HG03135 (cell line): Measurements from ENCODE around the gene TNNI2.
"Not testable (repeated sequence)": the region's sequence is repeated elsewhere in the genome, so short reads cannot be mapped to it uniquely, and the experiment has no call there.

ENCODE experiments used
- ATAC-seq: cut with Tn5 transposase; IDR thresholded peaks from one replicate; pipeline ENCODE4 v1.9.1; 2021; ENCODE audit warnings: mild to moderate bottlenecking, moderate library complexity; ENCODE audit not compliant: unreplicated experiment

Gene TNNI2

GRCh38 chr11:1883346-1884302, 44.8 kb downstream of the TNNI2 start:
- ATAC-seq: no peak

DNA sequence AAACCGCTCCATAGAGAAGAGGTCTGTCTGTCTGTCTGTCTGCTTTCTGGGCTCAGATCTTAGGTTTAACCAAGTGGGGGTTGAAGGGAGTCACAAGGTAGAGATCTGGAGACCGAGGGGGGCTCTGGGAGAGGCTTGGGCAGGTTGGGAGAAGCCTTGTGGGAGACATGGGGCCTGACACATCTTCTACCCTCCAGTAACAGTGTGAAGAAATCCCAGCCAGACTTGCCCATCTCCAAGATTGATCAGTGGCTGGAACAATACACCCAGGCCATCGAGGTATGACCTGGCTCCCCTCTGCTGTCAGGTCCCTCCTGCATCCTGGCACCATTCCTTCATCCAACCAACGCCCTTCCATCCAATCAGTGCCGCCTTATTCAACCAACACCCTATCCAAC, 45.5 kb downstream of the TNNI2 start:
- ATAC-seq: no peak

- ATAC-seq: not testable (repeated sequence)
Measured at GRCh38 chr11:1886551-1886950, 47.8 kb downstream of the TNNI2 start.

- ATAC-seq: no peak
Measured at GRCh38 chr11:1887451-1888346, 48.9 kb downstream of the TNNI2 start.

GRCh38 chr11:1888347-1888753, 49.6 kb downstream of the TNNI2 start:
- ATAC-seq: no peak

DNA sequence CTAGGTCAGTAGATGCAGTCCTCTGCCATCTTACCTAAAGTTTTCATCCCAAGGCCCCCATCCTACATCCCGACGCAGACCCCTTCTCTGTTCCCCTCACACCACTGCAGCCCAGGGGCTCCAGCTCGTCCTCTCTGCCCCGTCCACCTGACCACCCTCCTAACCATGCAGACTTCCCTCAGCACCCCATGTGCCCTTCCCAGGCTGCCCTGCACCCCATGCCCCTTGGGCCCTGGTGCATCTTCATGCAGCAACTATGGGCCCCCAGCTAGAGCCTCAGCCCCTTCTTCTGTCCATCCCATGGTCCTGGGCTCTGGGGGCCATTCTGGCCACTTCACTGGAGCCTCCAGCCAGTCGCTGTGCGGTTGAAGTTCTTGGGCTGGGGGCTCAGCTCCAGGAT, 50.0 kb downstream of the TNNI2 start:
- no peak for ATAC-seq

- ATAC-seq: no peak
Measured at GRCh38 chr11:1889224-1889930, 50.6 kb downstream of the TNNI2 start.

DNA sequence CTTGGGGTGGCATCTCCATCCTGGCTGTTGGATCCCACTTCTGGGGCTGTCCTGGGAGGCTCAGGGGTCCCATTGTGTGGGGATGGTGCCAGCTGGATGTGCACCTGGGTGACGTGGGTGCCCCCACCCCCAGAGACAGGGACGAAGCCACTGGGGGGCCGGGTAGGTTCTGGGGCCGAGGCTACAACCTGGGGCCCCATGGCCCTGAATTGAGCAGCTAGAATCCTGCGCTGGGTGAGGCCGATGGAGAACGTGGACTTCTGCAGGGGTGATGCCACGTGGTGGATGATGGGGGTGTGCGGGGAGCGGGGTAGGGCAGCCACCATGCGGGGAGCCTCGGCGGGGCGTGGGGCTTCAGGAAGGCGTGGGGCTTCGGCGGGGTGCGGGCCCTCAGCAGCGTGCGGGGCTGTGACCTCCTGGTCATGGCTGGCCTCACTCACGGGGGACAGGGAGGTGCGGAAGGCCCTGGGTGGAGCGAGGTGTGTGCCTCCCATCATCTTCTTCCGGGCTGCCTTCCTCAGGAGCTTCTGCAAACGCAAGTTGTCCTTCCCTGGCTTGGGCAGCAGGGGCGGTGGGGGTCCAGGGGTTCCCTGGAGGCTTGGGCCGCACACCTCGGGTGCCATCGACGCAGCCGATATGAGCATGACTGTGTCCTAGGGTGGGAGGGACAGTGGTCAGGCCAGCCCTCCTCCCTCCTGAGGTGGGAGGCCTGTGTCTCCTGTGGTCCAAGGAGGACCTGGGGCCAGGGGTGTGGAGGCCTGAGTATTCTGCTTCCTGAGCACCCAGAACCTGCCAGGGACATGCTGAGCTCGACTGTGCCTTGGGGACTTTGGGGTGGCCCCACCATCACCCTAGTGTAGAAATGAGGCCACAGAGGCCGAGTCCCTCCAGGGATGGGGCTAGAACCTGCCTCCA, 51.4 kb downstream of the TNNI2 start:
- no peak for ATAC-seq
